HG02852 (cell line): ENCODE measurements around the gene TMED1.
"Not testable (repeated sequence)": the region's sequence is repeated elsewhere in the genome, so short reads cannot be mapped to it uniquely, and the experiment has no call there.

ENCODE experiments used
- ATAC-seq: cut with Tn5 transposase; IDR thresholded peaks from one replicate; pipeline ENCODE4 v1.9.1; 2021; ENCODE audit warnings: mild to moderate bottlenecking, moderate library complexity; ENCODE audit not compliant: unreplicated experiment

The TMED1 gene

DNA sequence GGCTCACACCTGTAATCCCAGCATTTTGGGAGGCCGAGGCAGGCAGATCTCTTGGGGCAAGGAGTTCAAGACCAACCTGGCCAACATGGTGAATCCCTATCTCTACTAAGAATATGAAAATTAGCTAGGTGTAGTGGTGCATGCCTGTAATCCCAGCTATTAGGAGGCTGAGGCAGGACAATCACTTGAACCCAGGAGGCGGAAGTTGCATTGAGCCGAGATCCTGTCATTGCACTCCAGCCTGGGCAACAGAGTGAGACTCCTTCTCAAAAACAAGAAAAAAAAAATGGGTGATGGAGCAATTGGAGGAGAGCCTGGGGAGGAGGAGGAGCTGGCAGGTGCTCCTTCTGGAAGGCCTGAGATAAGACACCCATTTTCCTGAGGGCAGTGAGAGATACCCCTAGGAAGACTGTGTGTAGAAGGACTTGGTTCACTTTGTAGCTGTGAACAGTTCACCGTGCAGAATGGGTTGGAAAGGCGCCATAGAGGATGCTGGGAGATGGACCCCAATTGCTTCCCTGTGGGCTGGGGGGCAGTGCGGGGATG is 26.6 kb upstream of the TMED1 start:
- ATAC-seq: no peak

DNA sequence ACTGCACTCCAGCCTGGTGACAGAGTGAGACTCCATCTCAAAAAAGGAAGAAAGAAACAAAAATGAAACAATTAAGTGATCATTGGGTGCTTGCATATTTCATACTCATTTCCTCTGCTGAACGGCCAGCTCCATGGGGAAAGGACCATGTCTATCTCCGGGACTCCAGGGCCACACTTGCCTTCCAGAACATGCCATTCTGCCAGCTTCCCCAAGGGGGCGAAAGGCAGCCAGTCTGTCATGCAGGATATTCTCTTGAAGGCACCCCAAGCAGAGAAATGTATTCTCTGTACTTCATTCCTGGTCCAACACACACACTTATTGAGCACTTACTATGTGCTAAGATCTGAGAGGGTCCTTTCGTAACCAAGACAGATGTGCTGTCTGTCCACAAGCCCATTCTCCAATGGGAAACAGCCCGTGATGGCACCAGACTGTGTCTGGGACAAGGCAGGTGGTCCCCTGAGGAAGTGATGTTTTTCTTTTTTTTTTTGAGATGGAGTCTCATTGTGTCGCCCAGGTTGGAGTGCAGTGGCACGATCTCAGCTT is 25.2 kb upstream of the TMED1 start:
- no peak for ATAC-seq

DNA sequence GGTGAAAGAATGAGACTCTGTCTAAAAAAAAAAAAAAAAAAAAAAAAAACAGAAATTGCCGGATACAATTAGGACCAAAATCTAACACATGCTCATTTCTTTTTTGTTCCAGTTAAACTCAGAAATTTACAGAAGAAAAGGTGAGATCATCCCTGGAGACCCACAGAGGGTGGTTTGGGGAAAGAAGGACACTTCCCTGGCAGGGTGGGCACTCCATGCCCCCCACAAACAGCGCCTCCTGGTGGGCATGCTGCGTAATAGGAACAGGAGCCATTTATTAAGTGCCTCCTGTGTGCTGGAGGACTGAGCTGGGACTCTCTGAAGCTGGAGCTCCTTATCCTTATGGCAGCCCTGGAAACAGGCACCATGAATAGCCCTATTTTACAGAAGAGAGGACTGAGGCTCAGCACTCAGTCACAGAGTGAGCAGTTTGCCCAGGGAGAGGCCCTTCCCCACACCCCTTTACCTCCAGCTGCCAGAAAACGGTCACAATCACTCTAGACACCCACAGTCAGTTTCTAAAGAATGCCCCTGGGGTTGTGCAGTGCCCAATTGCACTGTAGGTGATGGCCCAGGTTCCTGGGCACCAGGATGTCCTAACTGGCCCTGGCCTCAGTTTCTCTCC is 22.3 kb upstream of the TMED1 start:
- ATAC-seq: no peak

DNA sequence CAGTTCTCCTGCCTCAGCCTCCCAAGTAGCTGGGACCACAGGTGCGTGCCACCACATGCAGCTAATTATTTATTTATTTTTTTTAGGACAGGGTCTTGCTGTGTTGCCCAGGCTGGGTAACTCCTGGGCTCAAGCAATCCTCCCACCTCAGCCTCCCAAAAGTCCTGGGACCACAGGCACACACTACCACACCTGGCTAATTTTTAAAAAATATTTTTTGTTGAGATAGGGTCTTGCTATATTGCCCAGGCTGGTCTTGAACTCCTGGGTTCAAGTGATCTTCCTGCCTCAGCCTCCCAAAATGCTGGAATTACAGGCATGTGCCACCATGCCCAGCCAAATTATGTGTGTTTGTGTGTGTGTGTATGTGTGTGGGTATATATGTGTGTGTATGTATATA is 20.9 kb upstream of the TMED1 start:
- not testable (repeated sequence) for ATAC-seq

DNA sequence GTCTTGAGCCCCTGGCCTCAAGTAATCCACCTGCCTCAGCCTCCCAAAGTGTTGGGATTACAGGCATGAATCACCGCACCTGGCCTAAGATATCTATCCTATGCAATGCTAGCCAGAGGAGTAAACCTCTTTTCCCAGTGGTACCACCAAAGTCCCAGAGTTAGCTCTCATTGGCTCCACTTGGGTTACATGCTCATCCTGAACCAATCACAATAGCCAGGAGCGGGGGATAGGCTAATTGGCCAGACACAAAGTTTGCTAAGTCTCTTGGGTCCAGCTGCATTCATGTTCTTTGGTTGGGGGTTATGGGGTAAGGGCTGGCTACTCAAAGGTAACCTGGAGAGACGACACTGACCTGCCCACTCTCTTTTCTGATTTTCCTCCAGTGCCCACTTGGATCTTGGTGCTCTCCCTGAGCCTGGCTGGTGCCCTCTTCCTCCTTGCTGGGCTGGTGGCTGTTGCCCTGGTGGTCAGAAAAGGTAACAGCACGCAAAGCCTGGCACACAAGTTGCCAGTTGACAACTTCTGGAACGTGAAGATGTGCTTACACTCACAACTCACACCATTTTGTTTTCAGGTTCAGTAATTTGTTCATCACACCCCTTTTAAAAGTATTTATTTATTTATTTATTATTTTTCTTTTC is 20.0 kb upstream of the TMED1 start:
- no peak for ATAC-seq

DNA sequence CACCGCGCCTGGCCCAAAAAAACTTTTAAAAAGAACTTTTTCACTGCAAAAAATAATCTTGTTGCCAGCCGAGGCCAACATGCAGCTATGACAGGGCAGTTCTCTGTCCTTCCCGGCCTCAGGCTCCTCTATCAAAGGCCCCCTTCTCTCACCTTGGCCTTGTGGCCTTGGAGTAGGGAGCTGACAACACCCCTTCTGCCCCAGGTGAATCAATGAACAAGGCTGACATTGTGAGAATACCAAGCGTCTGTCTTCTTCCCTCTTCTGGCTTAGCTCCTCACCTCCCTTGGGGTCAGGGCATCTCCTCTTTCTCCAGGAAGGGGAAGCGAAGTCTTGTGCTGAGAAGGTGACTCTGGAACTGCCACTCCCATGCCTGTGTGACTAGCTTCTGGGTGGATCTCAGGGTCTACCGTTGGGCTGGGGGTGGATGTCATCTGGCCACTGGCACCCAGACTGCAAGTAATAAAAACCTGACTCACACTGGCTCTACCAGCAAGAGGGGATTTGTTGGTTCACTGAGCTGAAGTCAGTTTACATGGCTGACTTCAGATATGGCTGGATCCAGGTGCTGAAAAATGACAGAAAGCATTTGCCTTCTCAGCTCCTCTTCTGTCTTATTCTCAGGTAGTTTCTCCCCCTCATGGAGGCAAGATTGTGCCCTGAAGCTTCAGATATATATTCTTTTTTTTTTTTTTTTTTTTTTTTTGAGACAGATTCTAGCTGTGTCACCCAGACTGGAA is 18.5 kb upstream of the TMED1 start:
- ATAC-seq: no peak

DNA sequence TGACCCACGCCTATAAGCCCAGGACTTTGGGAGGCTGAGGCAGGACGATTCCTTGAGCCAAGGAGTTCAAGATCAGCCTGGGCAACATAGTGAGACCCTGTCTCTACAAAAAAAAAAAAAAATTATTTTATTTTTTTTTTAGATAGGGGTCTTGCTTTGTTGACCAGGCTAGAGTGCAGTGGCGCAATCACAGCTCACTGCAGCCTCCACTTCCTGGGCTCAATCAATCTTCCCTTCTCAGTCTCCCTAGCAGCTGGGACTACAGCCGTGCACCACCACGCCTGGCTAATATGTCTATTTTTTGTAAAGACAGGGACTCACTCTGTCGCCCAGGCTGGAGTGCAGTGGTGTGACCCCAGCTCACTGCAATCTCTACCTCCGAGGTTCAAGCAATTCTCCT is 16.9 kb upstream of the TMED1 start:
- ATAC-seq: no peak

DNA sequence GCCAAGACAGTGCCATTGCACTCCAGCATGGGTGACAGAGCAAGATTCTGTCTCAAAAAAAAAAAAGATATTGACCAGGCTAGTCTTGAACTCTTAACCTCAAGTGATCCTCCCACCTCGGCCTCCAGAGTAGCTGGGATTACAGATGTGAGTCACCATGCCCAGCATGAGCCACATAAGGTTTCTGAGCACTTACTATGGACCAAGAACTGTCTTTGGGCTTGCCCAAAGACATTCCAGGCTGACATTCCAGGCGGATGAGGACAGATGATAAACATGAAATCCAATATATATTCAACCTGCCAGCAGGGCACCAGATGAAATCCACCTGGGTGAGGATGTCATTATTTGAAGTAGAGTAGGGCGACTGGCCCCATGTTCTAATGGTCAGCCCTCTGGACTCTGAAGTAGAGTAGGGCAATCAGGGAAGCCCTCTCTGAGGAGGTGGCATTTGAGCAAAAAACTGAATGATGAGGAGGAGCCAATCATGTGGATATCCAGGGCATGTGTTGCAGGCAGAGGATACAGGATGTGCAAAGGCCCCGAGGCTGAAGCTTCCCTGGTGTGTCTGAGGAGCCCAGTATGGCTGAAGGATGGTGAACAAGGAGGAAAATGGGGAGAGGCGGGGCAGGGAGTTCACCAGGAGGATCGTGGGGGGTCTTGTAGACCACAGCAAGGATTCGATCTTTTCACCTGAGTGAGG is 16.2 kb upstream of the TMED1 start:
- no peak for ATAC-seq

DNA sequence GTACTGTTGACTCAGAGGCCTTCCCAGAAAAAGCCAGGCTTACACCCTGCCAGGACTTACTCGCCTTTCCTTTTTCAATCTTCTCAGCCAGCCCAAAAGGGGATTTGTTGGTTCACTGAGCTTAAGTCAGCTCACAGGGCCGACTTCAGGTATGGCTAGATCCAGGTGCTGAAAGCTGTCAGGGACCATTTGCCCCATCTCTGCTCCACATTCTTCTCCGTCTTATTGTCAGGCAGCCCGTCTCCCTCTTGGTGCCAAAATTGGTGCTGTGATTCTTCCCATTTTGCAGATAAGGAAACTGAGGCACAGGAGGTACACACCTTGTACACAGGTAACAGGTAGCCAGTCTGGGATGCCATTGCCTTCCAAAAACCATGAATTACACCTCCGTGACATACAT is 14.6 kb upstream of the TMED1 start:
- no peak for ATAC-seq

DNA sequence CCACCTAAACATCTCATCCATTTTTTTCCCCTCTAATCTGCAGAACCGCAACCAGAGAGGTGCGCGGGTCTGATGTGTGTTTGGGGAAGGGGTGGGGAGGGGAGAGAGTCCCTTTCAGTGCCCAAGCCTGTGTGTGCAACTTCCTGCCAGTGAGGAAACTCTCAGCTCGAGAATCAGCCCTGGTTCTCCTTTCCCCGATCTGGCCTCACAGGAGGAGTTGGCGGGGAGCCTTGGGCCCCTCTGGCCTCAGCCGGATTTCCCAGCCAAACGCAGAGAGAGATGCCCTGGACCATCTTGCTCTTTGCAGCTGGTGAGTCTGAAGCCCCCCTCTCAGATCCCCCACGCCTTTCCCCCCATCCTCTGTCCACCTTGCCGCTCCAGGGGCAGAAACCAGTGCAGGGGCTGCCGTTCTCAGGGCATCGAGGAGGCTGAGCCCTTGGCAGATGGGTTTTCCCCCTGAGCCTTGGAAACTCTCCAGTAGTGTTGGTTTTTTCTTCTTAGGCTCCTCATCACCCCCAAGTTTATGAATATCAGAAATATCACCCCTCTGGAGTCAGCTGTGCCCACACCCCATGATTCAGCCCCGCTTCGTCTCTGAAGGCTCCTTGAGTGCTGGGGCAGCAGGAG is 12.3 kb upstream of the TMED1 start, which contains the start of gene C19orf38:
TSS of gene C19orf38 (plus strand) at position 186 of the 627 bp plus-strand sequence. CDS start at position 280, 94 bp downstream.
- no peak for ATAC-seq

DNA sequence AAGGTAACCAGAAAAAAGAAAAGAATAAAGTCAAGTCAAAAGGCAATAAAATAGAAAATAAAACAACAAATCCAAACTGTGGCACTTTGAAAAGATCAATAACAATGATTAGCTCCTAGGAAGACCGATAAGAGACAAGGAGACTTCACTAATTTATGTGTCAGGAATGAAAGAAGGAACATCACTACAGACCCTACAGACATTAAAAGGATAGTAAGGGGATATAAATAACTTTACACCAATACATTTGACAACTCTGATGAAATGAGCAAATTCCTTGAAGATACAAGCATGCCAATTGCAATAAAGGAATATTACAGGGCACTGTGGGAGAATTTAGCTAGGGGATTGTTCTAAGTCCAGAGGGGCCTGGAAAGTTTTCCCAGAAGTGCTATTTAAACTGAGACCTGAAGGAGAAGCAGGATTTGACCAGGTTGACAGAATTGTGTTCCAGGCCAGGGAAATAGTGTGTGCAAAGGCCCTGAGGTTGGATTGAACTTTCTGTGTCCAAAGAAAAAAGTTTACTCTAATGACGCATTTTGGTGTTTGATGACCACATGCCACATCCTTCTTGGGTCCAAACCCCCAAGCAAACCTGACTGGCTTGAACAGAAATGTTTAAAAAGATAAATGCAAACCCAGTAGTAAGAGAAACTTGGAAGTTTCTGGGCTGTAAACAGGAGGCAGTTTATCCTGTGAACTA is 10.6 kb upstream of the TMED1 start:
- ATAC-seq: no peak

DNA sequence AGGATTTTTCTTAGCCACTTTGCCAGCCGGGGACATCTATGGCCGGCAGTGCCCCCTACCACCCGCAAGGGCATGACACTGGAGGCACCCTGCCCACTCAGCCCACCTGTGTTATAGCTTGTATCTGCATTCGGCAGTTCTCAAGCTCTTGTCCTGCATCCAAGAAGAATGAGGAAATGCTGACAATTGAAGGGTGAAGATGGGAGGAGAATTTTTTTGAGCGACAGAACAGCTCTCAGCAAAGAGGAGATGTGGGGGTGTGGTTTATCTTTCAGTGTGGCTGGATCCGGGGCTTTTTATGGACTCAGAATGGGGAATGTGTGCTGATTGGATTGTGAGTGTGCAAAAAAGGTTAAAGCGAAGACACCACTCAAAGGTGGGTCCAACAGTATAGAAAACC is 6.8 kb upstream of the TMED1 start:
- ATAC-seq: no peak

DNA sequence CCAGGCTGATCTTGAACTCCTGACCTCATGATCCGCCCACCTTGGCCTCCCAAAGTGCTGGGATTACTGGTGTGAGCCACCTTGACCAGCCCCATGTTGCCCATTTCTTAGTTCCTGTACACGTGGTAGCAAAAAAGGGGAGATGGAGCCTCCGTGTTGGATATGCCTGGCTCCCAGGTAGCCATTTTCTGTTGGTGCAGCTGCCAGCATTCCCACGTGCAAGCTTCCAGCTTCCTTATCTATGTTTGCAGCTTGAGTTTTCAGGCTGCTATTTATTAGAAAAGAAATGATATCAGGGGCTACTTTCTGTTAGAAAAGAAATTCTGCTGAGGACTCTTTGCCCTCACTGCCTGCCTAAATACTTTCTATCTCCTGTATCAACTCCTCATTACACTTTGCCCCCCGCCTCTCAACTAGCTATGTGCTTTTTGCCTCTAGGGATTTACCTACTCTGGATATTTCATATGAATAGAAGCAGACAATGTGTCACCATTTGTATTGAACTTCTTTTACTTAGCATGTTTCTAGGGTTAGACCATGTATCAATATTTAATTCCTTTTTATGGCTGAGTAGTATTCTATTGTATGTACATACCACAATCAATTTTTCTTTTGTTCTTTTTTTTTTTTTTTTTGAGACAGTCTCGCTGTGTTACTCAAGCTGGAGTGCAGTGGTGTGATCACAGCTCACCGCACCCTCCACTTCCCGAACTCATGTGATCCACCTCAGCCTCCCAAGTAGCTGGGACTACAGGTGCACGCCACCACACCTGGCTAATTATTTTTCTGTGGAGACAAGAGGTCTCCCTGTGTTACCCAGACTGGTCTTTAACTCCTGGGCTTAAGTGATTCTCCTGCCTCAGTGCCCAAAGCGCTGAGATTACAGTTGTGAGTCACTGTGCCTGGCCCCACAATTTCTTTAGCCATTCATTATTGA is 3.4 kb upstream of the TMED1 start:
- no peak for ATAC-seq

DNA sequence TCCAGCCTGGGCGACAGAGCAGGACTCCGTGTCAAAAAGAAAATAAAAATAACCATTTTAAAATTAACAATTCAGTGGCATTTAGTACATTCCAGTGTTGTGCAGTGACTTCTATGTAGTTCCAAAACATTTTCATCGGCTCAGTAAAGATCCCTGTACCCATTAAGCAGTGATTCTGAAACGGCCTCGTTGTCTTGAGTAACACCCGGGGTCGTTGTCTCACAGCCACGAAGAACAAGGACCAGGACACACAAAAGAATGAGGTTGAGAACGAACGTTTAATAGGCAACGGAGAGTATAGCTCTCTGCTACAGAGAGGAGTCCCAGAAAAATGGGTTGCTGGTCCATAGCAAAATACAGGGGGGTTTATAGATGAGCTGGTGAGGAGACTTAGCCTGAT is 2.4 kb upstream of the TMED1 start:
- ATAC-seq: no peak

DNA sequence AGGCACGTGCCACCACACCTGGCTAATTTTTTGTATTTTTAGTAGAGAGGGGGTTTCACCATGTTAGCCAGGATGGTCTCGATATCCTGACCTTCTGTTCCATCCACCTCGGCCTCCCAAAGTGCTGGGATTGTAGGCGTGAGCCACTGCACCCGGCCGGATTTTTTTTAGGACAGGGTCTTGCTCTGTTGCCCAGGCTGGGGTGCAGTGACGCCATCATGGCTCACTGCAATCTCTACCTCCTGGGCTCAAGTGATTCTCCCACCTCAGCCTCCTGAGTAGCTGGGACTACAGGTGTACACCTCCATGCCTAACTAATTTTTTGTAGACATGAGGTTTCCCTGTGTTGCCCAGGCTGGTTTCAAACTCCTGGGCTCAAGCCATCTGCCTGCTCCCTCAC is 1.6 kb upstream of the TMED1 start:
- ATAC-seq: not testable (repeated sequence)

DNA sequence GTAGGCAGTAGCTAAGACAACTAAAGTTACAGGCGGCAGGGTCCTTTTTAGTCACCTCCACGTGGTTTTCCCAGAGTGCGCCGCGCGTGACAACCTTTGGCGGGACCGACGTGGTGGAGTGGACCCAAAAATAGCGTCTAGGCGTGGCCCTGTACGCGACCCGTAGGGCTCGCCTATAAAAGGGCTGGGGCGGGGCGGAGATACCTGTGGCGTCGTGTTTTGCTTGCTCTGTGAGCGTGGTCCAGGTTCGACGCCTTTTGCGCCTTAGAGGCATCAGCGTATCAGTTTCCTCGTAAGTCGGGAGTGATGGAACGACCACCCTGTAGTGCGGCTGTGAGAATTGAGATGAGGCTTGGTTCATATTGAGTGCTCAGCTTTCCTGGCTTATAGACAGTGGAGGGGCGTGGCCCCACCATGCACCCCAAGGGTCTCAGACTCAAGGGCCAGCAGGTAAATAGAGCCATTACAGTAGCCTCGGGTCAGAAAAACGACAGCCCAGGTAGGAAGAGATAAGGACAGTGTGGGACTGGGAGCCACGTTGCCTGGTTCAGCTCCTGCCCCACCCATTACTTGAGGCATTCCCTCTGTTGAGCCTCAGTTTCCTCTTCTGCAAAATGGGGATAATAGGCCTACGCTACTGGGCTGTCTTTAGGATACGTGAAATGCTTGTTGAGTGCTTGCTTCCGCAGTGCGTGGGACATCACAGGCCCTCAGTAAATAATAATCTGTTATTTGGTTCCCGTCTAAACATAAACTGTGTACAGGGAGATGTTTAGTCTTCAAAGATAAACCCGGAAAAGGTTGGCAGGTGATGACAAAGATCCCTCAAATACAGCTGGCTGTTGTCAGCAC is 693 bp upstream of the TMED1 start:
- ATAC-seq: peak; percentile 16

DNA sequence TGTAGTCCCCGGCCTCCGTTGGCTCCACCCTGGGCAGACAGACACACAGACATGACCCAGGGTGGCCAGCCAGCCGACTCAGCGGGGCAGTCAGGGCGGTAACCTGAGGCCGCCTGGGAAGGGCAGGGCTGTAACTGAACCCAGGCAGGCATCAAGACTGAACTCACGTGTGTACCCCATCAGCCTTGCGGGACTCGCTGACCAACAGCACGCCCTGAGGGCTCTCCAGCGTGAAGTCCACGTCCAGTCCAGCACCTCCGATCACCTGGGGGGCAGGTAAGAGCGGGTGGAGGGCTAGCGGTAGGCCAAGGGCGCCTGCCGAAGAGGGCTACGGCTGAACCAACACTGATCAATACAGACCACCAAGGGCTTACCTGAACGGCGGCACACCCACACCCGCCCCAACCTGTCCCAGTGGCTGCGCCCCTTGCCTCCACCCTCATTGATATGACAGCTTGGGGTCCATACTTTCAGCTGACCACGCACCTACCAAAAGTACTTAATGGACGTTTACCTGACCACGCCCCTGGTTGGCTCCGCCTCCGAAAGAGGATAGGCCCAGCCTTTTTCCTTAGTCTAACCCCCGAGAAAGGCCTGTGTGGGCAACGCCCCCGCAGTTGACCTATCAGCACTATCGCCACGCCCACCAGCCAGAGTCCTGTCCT is 791 bp downstream of the TMED1 start:
- ATAC-seq: no peak
